Esophagus muscularis mucosa (tissue), 3 donors: ENCODE measurements around the gene DERA.

Experiments used
- CTCF ChIP-seq, 3 experiments: fragments of 200-600 bp in 2 of 3; fragments of 450-650 bp in 1 of 3; sonication (generic) in 2 of 3; IDR thresholded peaks; one replicate each; pipeline ENCODE4 v1.5.1; 2017 to 2019; ENCODE audit warnings: antibody characterized with exemption in 3 of 3, mild to moderate bottlenecking in 2 of 3, moderate library complexity in 1 of 3
- EP300 ChIP-seq: sonication (generic); formaldehyde crosslinking; IDR thresholded peaks from one replicate; pipeline ENCODE4 v1.6.1; 2017; ENCODE audit warnings: antibody characterized with exemption

DNA sequence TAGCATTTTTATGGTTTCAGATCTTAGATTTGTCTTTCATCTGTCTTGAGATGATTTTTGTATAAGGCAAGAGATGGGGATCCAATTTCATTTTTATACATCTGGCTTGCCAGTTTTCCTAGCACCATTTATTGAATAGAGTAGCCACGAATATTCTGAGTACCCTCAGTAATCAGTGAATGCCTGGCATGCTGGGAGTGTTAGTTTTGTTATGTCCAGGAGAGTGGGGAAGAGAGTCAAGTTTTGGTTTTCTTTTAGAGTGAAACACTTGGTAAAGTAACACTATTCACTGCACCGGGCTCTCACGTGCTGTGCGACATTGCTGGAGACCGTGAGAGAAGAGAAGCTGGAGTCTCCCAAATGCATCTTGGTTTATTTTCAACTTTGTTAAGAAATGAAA, 31.3 kb downstream of the DERA start:
- TF ChIP-seq CTCF (IDR thresholded peaks at IDR 0.05) (no peak), EP300 (no peak)
